ENCODE results near the gene STK32A. TPM values are rescaled to one million over a fixed set of nuclear protein-coding genes. Genes with fewer than 3 reads are reported as not detected.

Gene STK32A
- total RNA-seq, 1 donor from 2014 or later: 0.63 TPM

DNA sequence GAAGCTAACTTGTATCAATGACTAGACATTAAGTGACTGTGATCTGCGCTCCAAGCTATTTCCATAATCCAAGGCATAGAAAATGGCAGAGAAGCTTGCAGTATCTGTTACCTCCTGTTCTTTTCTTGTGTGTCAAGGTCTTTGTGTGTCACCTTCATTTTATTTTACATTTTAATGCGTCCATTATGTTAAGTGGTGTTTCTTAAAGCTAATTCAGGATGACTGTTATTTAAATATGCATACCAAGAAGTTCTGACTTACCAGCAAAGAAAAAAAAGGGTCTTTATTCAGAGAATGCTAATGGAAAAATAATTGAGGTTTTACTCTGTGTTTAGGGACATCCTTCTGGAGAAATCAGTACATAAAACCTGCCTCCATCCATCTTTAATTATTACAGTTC lies 52.3 kb downstream of the STK32A start:
- TF ChIP-seq, protein P1, sequence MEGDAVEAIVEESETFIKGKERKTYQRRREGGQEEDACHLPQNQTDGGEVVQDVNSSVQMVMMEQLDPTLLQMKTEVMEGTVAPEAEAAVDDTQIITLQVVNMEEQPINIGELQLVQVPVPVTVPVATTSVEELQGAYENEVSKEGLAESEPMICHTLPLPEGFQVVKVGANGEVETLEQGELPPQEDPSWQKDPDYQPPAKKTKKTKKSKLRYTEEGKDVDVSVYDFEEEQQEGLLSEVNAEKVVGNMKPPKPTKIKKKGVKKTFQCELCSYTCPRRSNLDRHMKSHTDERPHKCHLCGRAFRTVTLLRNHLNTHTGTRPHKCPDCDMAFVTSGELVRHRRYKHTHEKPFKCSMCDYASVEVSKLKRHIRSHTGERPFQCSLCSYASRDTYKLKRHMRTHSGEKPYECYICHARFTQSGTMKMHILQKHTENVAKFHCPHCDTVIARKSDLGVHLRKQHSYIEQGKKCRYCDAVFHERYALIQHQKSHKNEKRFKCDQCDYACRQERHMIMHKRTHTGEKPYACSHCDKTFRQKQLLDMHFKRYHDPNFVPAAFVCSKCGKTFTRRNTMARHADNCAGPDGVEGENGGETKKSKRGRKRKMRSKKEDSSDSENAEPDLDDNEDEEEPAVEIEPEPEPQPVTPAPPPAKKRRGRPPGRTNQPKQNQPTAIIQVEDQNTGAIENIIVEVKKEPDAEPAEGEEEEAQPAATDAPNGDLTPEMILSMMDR (conservative IDR thresholded peaks at IDR 0.05; ENCODE audit: low read depth, low read length): no peak
- no peak overlapping the region for H3K4me3 ChIP-seq (ENCODE audit: low read depth, low read length)
- DNase-seq (ENCODE audit: low read depth): no peak

DNA sequence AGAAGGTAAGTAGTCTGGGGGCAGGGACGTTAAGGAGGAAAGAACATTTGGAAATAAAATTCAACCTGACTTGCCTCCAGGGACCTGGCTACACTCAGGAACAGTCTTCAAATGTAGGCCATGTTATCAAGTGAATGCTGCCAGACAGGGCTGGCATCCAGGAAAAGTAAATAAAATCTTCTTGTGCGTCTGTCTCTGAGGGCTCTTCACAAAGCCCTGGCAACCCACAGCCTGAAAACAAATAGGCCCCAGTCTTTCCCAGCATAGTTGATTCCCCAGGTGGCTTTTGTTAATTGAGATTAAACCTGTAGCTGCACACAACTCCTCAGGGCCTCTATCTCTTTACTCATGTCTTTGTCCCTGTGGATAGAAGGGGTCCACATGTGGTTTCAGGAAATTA lies 55.4 kb downstream of the STK32A start:
- no peak overlapping the region for H3K4me3 ChIP-seq (ENCODE audit: low read depth, low read length)
- no peak for DNase-seq (ENCODE audit: low read depth)
- TF ChIP-seq, protein P1 (conservative IDR thresholded peaks at IDR 0.05; ENCODE audit: low read depth, low read length): no peak

DNA sequence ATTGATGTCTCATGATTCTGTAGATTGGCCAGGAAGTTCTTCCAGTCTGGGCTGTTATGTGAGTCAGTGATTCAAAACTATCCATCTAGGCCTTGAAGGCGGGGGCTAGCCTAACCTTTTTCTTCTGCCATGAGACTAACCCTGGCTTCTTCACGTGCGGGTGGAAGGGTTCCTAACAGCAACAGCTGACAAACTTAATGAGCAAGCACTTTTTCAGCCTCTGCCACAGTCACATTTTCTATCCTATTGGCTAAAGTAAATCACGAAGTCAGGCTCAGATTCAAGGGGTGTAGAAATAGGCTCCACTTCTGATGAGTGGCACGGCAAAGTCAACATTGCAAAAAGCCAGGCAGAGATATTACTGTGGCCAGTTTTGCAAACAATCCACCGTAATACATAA lies 68.4 kb downstream of the STK32A start:
- no peak overlapping the region for H3K4me3 ChIP-seq (ENCODE audit: low read depth, low read length)
- TF ChIP-seq, protein P1 (conservative IDR thresholded peaks at IDR 0.05; ENCODE audit: low read depth, low read length): no peak
- DNase-seq (ENCODE audit: low read depth): no peak

DNA sequence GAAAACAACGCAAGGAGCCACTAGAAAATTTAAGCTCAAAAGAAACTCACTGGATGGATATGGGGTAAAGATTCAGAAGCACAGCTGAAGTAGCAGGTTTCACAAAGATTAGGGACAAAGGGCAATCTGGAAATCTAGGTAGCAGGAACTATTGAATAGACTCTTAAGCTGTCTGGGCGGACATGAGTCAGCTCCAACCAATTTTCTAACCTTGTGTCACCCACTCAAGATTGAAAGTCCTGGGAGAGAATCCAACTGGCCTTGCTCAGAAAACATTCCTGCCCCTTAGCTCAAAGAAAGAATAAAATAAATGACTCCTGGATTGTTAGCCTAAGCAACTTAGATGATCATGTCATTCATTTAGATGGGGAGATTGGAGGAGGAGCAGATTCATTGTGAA lies 69.2 kb downstream of the STK32A start:
- TF ChIP-seq, protein P1 (conservative IDR thresholded peaks at IDR 0.05; ENCODE audit: low read depth, low read length): no peak
- no peak overlapping the region for H3K4me3 ChIP-seq (ENCODE audit: low read depth, low read length)
- peak; percentile 85 for DNase-seq (ENCODE audit: low read depth)

DNA sequence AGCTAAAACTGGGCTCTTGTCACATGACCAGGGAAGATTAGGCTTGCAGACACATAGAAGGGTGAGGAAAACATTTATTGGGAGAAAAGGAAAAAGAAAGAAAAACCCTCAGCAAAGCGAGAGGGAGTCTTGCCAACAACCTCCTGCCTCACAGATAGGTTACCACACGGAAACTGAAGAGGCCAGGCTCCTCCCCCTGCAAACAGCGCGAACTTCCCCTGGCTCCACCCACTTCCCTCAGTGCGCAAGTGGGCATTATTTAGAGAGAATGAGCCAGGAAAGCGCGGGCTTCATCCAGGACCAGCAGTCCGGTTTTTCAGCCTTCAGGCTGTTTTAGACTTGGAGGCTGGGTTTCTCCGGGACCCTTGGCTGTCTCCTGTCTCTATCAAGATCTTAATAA lies 70.3 kb downstream of the STK32A start:
- H3K4me3 ChIP-seq (ENCODE audit: low read depth, low read length): no peak overlapping the region
- TF ChIP-seq, protein P1 (conservative IDR thresholded peaks at IDR 0.05; ENCODE audit: low read depth, low read length): no peak

DNA sequence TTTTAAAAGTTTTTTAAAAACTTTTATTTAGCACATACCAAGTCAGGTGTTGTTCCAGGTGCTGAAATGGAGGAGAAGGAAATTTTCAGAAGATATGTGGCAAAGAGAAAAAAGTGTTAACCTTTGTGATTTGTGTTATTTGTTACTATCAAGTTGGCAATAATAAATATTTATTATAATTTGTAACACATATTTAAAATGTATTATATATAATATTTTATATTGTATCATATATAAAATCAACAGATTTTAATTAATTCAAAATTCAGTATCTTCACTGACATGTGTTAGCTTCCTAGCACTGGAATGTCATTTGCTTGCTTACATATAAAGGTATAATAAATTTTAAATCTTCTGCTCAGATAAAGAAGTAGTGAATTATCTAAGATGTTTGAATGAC lies 71.5 kb downstream of the STK32A start:
- no peak for DNase-seq (ENCODE audit: low read depth)
- H3K4me3 ChIP-seq (ENCODE audit: low read depth, low read length): no peak overlapping the region
- TF ChIP-seq, protein P1 (conservative IDR thresholded peaks at IDR 0.05; ENCODE audit: low read depth, low read length): no peak

More for the DNA sequence above, 70.3 kb downstream of the STK32A start:
- no peak for DNase-seq (ENCODE audit: low read depth)

DNA sequence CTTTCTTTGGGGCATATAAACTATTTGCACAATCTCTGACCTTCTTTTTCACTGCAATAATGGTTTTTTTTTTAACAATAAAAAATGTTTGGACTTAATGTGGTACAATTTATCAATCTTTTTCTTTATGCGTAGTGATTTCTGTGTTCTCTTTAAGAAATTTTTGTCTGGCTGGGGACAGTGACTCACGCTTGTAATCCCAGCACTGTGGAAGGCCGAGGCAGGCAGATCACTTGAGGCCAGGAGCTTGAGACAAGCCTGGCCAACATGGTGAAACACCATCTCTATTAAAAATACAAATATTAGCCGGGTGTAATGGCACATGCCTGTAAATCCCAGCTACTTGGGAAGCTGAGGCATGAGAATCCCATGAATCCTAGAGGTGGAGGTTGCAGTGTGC lies 72.3 kb downstream of the STK32A start:
- TF ChIP-seq, protein P1 (conservative IDR thresholded peaks at IDR 0.05; ENCODE audit: low read depth, low read length): no peak

More for the DNA sequence above, 72.3 kb downstream of the STK32A start:
- no peak overlapping the region for H3K4me3 ChIP-seq (ENCODE audit: low read depth, low read length)
- no peak for DNase-seq (ENCODE audit: low read depth)

All from epithelial cell of proximal tubule (primary cell).